Esophagus (tissue), 2 donors: ENCODE data around the gene FBRSL1. TPM values are rescaled to one million over a fixed set of nuclear protein-coding genes. Genes with fewer than 3 reads are reported as not detected.

Experiments used
- H3K27ac ChIP-seq, 2 donors: one replicate each; pipeline ENCODE4 v1.5.1; 2013; ENCODE audit warnings: low read depth in 2 of 2, mild to moderate bottlenecking in 2 of 2, inconsistent platforms in 1 of 2, low read length in 1 of 2, moderate library complexity in 1 of 2
- H3K27me3 ChIP-seq, 2 donors: one replicate each; pipeline ENCODE4 v1.6.1; 2013; ENCODE audit warnings: low read length in 2 of 2, control low read depth in 1 of 2, mild to moderate bottlenecking in 1 of 2; ENCODE audit not compliant: insufficient read depth in 2 of 2, control insufficient read depth in 1 of 2
- H3K36me3 ChIP-seq, 2 donors: one replicate each; pipeline ENCODE4 v1.6.1; 2013; ENCODE audit warnings: low read length in 1 of 2; ENCODE audit not compliant: control insufficient read depth in 2 of 2, insufficient read depth in 2 of 2
- H3K4me1 ChIP-seq, 2 donors: one replicate each; pipeline ENCODE4 v1.6.1; 2013; ENCODE audit warnings: low read length in 1 of 2; ENCODE audit not compliant: control insufficient read depth in 2 of 2, insufficient read depth in 2 of 2
- H3K4me3 ChIP-seq, 2 donors: one replicate each; pipeline ENCODE4 v1.5.1; 2013; ENCODE audit warnings: low read length in 2 of 2, mild to moderate bottlenecking in 2 of 2, low read depth in 1 of 2, moderate library complexity in 1 of 2
- H3K9me3 ChIP-seq, 2 donors: one replicate each; pipeline ENCODE4 v1.6.1; 2013; ENCODE audit warnings: mild to moderate bottlenecking in 2 of 2, low read depth in 1 of 2, low read length in 1 of 2, moderate library complexity in 1 of 2; ENCODE audit not compliant: control insufficient read depth in 2 of 2, insufficient read depth in 1 of 2
- WGBS, 2 donors: extraction: QIAGEN DNeasy Blood & Tissue Kit; methylation state at CpG; one replicate each; pipeline ENCODE4 v1.1.7; 2013; 5-methylcytosine and 5-hydroxymethylcytosine counted together
- polyA plus RNA-seq, 2 donors: library from polyadenylated mRNA; stranded (reverse); fragments of 200-250 nt; gene quantifications; one replicate each; pipeline ENCODE4 v1.2.3, GENCODE V29; 2013
- donor health status: healthy with polysubstance abuse.
- donor health status: Bipolar disorder and iron deficiency.

The FBRSL1 gene
- polyA plus RNA-seq, 2 donors: 15.6 to 17.9 TPM

DNA sequence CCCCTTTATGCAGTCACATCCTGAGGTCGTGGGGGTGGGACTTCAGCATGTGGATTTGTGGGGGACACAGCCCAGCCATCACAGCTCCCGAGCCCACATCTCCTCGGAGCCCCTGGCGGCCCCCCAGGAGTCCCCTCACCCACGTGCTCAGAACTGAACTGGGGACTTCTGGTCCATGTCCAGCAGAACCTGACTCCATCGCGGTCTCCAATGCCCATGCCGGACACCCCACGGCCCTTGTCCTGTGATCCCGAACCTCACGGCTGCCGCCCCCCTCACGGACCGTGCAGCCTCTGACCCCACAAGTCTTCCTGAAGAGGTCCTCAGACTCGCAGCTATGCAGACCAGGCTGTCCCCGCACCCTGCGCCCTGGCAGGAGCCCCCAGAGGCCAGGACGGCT, 13.5 kb upstream of the FBRSL1 start:
- peaks cover 0 to 3% of the 10 kb centered on the region in 2 donors for H3K9me3 ChIP-seq
- no peak overlapping the region for H3K27ac ChIP-seq
- WGBS, 2 donors: 82 to 86% methylated on average over 18 of the region's 18 CpGs
- no peak overlapping the region for H3K4me3 ChIP-seq
- H3K4me1 ChIP-seq: no peaks in the 10 kb centered on the region
- no peaks in the 10 kb centered on the region for H3K36me3 ChIP-seq
- H3K27me3 ChIP-seq: no peaks in the 10 kb centered on the region

DNA sequence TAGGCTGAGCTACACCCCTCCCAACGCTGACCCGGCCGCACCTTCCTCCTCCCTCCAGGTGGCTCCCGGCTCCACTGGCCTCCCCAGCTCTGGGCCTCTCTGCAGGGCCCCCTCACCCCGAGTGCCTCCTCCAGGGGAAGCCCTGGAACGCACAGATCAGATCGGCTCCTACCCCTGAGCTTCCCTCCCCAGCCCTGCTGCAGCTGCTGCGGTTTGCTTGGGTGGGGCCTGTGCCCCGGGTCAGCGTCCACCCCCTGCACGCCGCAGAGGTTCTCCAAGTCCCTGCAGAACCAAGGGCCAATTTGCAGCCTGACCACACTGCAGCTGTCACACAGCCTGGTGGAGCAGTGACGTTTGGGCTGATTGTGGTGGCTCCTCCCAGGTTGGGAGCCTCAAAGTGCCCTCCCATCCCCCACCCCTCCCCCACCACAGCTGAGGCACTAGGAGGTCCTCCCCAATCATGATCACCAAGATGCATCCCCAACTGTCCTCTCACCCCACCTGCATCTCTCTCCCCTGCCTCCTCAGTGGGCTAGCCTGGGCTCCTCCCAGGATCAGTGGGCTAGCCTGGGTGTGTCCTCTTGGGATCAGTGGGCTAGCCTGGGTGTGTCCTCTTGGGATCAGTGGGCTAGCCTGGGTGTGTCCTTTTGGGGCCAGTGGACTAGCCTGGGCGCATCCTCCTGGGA, 12.8 kb upstream of the FBRSL1 start:
- Histone ChIP-seq H3K4me3 (no peak overlapping the region), H3K9me3 (peaks cover 0 to 5% of the 10 kb centered on the region in 2 donors), H3K36me3 (no peaks in the 10 kb centered on the region), H3K27me3 (no peaks in the 10 kb centered on the region), H3K27ac (no peak overlapping the region), H3K4me1 (no peaks in the 10 kb centered on the region)
- WGBS, 2 donors: 64 to 67% methylated on average over 14 of the region's 14 CpGs

DNA sequence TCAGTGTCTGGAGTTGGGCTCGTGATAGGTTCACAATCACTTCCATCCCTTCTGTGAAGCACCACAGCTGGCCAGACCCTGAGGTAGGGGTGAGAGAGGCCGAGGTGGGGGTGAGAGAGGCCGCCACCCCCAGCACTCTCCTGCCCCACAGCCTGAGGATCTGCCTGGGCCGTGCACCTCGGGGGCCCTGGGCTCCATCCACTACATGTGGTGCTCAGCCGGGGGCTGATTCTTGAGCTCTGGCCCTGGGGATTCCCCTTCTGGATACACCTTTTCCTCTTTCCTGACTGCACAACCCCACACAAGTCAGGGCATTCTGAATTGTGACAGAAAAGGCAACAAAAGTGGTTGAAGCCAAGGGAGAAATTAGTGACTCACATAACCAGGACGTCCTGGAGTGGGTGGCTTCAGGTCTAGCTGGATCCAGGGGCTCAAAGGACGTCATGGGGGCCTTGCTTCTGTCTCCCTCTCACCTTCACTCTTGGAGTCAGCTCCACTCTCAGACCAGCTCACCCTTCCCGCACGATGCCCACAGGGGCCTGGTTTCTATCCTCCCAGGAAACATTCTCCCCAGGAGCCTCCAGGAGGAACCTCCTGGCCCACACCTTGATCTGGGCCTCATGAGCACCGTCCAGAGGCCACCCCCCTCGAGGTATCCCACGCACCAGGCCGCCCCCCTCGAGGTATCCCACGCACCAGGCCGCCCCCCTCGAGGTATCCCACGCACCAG, 12.1 kb upstream of the FBRSL1 start:
- H3K4me3 ChIP-seq: no peak overlapping the region
- H3K27me3 ChIP-seq: no peaks in the 10 kb centered on the region
- no peaks in the 10 kb centered on the region for H3K36me3 ChIP-seq
- H3K27ac ChIP-seq: no peak overlapping the region
- H3K4me1 ChIP-seq: no peaks in the 10 kb centered on the region
- H3K9me3 ChIP-seq: peaks cover 0 to 5% of the 10 kb centered on the region in 2 donors
- 70 to 71% methylated on average over 15 to 19 of the region's 19 CpGs for WGBS, 2 donors

DNA sequence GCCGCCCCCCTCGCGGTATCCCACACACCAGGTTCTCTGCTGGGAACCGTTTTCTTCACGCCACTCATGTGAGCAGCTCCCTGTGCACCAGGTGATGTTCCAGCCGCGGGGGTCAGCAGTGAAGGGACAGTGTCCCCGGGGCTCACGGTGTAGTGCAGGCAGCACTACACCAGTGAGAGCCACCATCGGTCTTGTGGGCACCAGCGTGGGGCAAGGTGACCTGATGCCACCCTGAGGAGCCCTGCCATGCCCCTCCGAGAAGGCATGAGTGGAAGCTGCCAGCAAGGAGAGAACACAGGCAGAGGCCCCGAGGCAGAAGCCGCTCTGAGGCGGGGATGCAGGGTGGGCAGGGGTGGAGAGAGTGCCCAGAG, 11.5 kb upstream of the FBRSL1 start:
- Histone ChIP-seq H3K4me3 (no peak overlapping the region), H3K9me3 (peaks cover 0 to 5% of the 10 kb centered on the region in 2 donors), H3K4me1 (no peaks in the 10 kb centered on the region), H3K27ac (no peak overlapping the region), H3K27me3 (no peaks in the 10 kb centered on the region), H3K36me3 (no peaks in the 10 kb centered on the region)
- 87 to 89% methylated on average over 15 of the region's 15 CpGs for WGBS, 2 donors

DNA sequence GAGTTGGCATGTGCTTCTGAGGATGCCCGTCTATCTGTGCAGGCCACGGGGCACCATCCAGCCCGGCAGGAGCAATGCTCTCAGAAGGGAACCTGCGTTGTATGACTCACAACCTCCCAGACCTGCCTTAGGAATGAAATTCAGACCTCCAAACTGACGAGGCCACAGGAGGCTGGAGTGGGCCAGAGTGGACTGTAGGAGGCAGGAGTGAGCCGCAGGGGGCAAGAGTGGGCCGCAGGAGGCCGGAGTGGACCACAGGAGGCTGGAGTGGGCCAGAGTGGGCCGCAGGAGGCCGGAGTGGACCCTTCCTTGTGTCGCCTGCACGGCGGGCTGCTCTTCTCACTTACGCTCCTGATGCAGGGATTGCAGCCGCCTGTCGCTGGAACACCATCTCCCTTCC, 11.1 kb upstream of the FBRSL1 start:
- 79 to 82% methylated on average over 16 of the region's 16 CpGs for WGBS, 2 donors

DNA sequence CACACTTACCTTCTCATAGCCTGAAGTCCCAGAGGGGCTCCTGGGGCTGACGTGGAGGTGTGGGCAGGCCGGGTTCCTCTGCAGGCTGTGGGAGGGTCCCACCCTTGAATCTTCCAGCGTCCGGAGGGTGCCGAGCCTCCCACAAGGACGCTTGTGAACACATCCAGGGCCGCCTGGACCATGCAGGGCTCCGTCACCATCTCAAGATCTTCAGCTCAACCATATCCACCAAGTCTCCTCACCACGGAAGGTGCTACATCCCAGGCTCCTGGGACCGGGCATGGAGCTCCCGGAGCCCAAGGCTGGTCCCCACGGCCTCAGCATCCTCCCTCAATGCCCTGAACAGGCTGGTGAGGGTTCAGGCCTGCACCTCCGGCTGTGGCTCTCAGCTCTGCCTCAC, 10.7 kb upstream of the FBRSL1 start:
- no peak overlapping the region for H3K27ac ChIP-seq
- no peaks in the 10 kb centered on the region for H3K27me3 ChIP-seq
- no peaks in the 10 kb centered on the region for H3K4me1 ChIP-seq
- H3K36me3 ChIP-seq: no peaks in the 10 kb centered on the region
- H3K4me3 ChIP-seq: no peak overlapping the region
- peaks cover 0 to 5% of the 10 kb centered on the region in 2 donors for H3K9me3 ChIP-seq
- 87 to 96% methylated on average over 13 of the region's 13 CpGs for WGBS, 2 donors

More for the DNA sequence above, 11.1 kb upstream of the FBRSL1 start:
- H3K27me3 ChIP-seq: no peaks in the 10 kb centered on the region
- H3K4me1 ChIP-seq: no peaks in the 10 kb centered on the region
- H3K4me3 ChIP-seq: no peak overlapping the region
- H3K36me3 ChIP-seq: no peaks in the 10 kb centered on the region
- no peak overlapping the region for H3K27ac ChIP-seq
- H3K9me3 ChIP-seq: peaks cover 0 to 5% of the 10 kb centered on the region in 2 donors

DNA sequence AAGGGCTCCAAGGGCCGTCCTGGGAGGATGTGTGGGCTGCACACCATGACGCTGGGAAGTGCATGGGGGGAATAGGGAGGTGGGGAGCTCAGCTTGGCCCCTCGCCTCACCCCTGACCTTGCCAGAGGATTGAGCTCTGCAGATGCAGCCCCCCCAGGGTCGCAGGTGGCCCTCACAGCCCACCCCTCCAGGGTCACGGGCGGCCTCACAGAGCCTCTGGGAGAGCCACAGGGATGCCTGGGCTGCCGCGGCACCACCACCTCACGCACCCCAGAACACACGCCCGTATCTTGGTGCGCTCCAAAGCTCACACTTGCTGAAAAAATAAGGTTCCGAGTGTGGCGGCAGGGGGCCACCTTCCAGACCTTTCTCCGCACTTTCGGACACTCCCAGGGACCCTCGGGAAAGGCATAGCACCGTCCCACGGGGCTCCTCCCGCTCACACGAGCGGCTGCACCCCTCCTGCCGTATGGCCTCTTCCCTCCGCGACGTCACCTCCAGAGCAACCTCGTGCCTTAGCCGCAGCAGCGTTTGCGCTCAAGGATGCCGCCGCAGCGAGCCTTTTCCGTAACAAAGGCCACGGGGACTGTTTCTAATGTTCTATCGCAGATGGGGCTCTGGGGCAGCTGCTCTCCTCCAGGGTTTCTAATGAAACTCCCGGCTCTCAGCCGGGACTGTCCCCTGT, 9.9 kb upstream of the FBRSL1 start:
- H3K36me3 ChIP-seq: no peaks in the 10 kb centered on the region
- no peak overlapping the region for H3K4me3 ChIP-seq
- no peaks in the 10 kb centered on the region for H3K27me3 ChIP-seq
- H3K9me3 ChIP-seq: peaks cover 0 to 5% of the 10 kb centered on the region in 2 donors
- no peak overlapping the region for H3K27ac ChIP-seq
- 75 to 78% methylated on average over 38 of the region's 38 CpGs for WGBS, 2 donors
- peaks cover 0 to 2% of the 10 kb centered on the region in 2 donors for H3K4me1 ChIP-seq

DNA sequence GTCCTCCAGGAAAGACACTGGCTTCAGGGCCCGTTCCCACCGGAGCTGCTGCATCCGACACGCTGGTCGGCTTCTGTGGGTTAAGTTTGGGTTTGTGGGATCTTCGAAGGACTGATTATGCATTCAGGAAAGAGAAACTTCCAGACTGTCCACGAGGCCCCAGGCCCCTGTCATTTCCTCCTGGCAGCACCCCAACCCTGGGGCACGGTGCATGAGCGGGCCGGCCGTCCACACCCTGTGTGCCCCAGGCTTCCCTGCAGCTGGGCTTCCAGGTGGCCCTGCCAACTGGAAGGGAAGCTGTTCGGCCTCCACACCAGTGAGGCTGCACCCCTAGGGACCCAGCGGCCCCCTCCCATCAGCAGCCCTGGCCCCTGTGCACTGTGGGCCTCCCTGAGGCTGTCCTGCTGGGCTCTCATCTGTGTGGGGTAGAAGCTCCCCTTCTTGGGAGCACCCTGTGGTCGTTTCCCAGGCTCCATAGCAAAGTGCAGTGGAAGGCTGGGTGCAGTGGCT, 9.3 kb upstream of the FBRSL1 start:
- no peaks in the 10 kb centered on the region for H3K36me3 ChIP-seq
- WGBS, 2 donors: 67 to 70% methylated on average over 14 of the region's 14 CpGs
- no peak overlapping the region for H3K4me3 ChIP-seq
- H3K27me3 ChIP-seq: no peaks in the 10 kb centered on the region
- H3K9me3 ChIP-seq: peaks cover 0 to 3% of the 10 kb centered on the region in 2 donors
- H3K27ac ChIP-seq: no peak overlapping the region
- peaks cover 0 to 2% of the 10 kb centered on the region in 2 donors for H3K4me1 ChIP-seq

DNA sequence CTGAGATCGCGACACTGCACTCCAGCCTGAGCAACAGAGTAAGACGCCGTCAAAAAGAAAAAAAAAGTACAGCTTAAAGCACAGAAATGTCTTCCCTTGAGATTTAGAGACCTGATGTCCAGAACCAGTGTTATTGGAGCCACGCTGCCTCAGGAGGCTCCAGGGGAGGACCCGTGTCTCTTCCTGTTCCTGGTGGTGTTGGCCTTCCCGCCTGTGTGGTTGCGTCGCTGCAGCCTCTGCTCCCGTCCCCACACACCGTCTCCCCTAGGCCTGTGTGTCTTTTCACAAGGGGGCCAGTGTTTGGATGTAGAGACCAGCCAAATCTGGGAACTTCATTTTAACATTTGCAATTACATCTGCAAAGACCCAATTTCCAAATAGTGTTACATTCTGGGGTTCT, 8.6 kb upstream of the FBRSL1 start:
- 78 to 81% methylated on average over 11 of the region's 11 CpGs for WGBS, 2 donors
- Histone ChIP-seq H3K27me3 (no peaks in the 10 kb centered on the region), H3K36me3 (no peaks in the 10 kb centered on the region), H3K27ac (no peak overlapping the region), H3K9me3 (peaks cover 0 to 2% of the 10 kb centered on the region in 2 donors), H3K4me1 (peaks cover 0 to 2% of the 10 kb centered on the region in 2 donors), H3K4me3 (no peak overlapping the region)
